ENCODE data around the gene FBXW5. TPM values are rescaled to one million over a fixed set of nuclear protein-coding genes. Genes with fewer than 3 reads are reported as not detected.

FBXW5 gene
- total and polyA plus RNA-seq, 10 of the 15 experiments (the other 5 are each of a cell fraction or from before 2014, with no cell fraction given): 0.21 to 97.3 (median 44.5) TPM

DNA sequence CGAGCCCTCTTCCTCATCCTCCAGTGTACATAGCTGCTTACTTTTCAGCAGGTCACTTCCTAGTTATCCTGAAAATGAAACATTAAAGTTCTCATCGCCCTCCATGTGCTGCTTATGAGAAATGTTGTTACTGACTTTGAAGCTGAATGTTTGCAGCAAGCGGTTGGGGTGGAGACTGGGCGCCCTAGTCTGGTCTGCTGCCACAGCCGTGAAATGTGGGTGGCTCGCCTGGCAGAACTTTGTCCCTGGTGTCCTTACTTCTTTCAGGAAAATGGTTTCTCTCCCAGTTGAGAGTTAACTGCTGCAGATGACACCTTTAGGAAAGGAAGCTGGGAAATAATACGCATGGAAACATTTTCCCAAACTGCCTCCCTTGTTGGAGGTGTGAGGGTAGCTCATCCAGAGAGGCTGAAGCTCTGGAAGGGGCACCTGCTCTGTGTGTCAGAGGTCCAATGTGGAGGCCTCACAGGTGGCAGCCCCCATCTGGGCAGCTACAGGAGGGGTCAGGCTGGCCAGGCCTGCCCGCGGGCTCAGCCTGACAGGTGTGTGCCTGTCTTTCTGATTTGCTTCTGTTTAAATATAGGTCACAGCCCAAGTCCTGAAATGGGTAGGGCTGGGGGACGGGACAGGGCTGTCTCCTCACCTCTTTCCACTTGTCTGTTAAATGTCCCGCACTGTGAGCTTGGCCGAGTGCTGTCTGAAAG, 34.2 kb downstream of the FBXW5 start:
- intact Hi-C loops (cut with micrococcal nuclease; ENCODE audit: unreplicated experiment): no loop called here
- Histone ChIP-seq H3K36me3 (ENCODE audit: control insufficient read depth in 2 of 2, insufficient read depth in 2 of 2, low read length in 1 of 2) (peaks cover 11 to 39% of the 10 kb centered on the region in 2 experiments), H3K4me3 (no peak overlapping the region), H3K79me2 (ENCODE audit: control insufficient read depth, insufficient read depth, low read length) (no peaks in the 10 kb centered on the region; the same call in none of the 2 replicates), H4K20me1 (ENCODE audit: control insufficient read depth, insufficient read depth) (no peaks in the 10 kb centered on the region; the same call in 1 of the 2 replicates), H2AFZ (ENCODE audit: control insufficient read depth, low read depth, low read length) (no peak overlapping the region), H3K27ac (ENCODE audit: control insufficient read depth, insufficient read depth) (no peak overlapping the region), H3K27me3 (replicated peaks in 1 of 2; ENCODE audit: control insufficient read depth in 2 of 2, insufficient read depth in 2 of 2, low read length in 1 of 2) (no peaks in the 10 kb centered on the region), H3K9ac (ENCODE audit: control insufficient read depth, insufficient read depth, low read length) (no peak overlapping the region), H3K4me2 (ENCODE audit: control insufficient read depth, insufficient read depth) (no peak overlapping the region), H3K9me3 (replicated peaks; ENCODE audit: control insufficient read depth, insufficient read depth, low read length) (peaks cover 2% of the 10 kb centered on the region; the same call in 1 of the 3 replicates), H3K4me1 (ENCODE audit: control insufficient read depth, insufficient read depth, low read length) (no peaks in the 10 kb centered on the region)
- RAD21 ChIA-PET (ENCODE audit: unreplicated experiment): interaction anchor here (0.5 kb wide), 1 partner anchor 283 kb away, joined by 3 read pairs; no protein-coding TSS in a partner anchor
- TF ChIP-seq, protein P1, sequence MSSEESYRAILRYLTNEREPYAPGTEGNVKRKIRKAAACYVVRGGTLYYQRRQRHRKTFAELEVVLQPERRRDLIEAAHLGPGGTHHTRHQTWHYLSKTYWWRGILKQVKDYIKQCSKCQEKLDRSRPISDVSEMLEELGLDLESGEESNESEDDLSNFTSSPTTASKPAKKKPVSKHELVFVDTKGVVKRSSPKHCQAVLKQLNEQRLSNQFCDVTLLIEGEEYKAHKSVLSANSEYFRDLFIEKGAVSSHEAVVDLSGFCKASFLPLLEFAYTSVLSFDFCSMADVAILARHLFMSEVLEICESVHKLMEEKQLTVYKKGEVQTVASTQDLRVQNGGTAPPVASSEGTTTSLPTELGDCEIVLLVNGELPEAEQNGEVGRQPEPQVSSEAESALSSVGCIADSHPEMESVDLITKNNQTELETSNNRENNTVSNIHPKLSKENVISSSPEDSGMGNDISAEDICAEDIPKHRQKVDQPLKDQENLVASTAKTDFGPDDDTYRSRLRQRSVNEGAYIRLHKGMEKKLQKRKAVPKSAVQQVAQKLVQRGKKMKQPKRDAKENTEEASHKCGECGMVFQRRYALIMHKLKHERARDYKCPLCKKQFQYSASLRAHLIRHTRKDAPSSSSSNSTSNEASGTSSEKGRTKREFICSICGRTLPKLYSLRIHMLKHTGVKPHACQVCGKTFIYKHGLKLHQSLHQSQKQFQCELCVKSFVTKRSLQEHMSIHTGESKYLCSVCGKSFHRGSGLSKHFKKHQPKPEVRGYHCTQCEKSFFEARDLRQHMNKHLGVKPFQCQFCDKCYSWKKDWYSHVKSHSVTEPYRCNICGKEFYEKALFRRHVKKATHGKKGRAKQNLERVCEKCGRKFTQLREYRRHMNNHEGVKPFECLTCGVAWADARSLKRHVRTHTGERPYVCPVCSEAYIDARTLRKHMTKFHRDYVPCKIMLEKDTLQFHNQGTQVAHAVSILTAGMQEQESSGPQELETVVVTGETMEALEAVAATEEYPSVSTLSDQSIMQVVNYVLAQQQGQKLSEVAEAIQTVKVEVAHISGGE (CRISPR knock-in tag; IDR thresholded peaks at IDR 0.05): no peak
- no peak for TF ChIP-seq CEBPB (IDR thresholded peaks at IDR 0.05; ENCODE audit: borderline replicate concordance in 1 of 2, low read depth in 2 of 2, low read length in 2 of 2)
- no peak for TF ChIP-seq TAF1 (IDR thresholded peaks at IDR 0.05; ENCODE audit: borderline replicate concordance, low read depth, low read length)
- no peak for TF ChIP-seq MEF2A (IDR thresholded peaks at IDR 0.05; ENCODE audit: insufficient read depth, low read depth, low read length)
- TF ChIP-seq ZSCAN29 (IDR thresholded peaks at IDR 0.05): no peak
- TF ChIP-seq, protein P2, sequence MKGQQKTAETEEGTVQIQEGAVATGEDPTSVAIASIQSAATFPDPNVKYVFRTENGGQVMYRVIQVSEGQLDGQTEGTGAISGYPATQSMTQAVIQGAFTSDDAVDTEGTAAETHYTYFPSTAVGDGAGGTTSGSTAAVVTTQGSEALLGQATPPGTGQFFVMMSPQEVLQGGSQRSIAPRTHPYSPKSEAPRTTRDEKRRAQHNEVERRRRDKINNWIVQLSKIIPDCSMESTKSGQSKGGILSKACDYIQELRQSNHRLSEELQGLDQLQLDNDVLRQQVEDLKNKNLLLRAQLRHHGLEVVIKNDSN (IDR thresholded peaks at IDR 0.05; ENCODE audit: borderline replicate concordance, extremely low read length, insufficient read depth, low read depth, low read length): no peak
- TF ChIP-seq ZNF24 (IDR thresholded peaks at IDR 0.05): no peak
- TF ChIP-seq SIN3A (IDR thresholded peaks at IDR 0.05; ENCODE audit: low read depth, low read length): no peak
- SMC1A ChIA-PET (ENCODE audit: uncharacterized antibody, unreplicated experiment): no interaction called here
- CTCF ChIA-PET: no interaction called here
- DNase-seq (ENCODE audit: low read depth, low spot score) (no peak), FAIRE-seq (no peak), ATAC-seq (no peak)
- WGBS (ENCODE audit: insufficient coverage, insufficient replicate concordance, low lambda C conversion rate, missing lambda C conversion rate): 94% methylated on average over 12 of the region's 12 CpGs
- in situ Hi-C loops (cut with MboI): no loop called here
- POLR2A ChIA-PET: no interaction called here
- no TSS peak for BruUV-seq (replicated peaks)
